GM12878 (cell line): ENCODE measurements around the gene SYMPK. TPM values are rescaled to one million over a fixed set of nuclear protein-coding genes. Genes with fewer than 3 reads are reported as not detected.
A peak's percentile ranks its signal among the peaks of the same experiment; 100 is the strongest.

Experiments
- EED ChIP-seq: sonication (generic); IDR thresholded peaks from 2 replicates; pipeline ENCODE4 v1.6.1; 2016; ENCODE audit warnings: antibody characterized with exemption, low read depth
- EP300 ChIP-seq, 2 experiments: fragments of 150-350 bp in 1 of 2; IDR thresholded peaks; 2 replicates each; pipeline ENCODE4 v1.6.1; 2011 to 2012; ENCODE audit warnings: low read depth in 2 of 2, low read length in 2 of 2, borderline replicate concordance in 1 of 2, improper control_type of control experiment in 1 of 2, inconsistent platforms in 1 of 2; ENCODE audit not compliant: control insufficient read depth in 1 of 2
- HDAC2 ChIP-seq: fragments of 200-600 bp; sonication (generic); IDR thresholded peaks from 2 replicates; pipeline ENCODE4 v1.6.1; 2017
- MEF2B ChIP-seq: fragments of 450-650 bp; IDR thresholded peaks from 2 replicates; pipeline ENCODE4 v1.6.1; 2018; ENCODE audit warnings: mild to moderate bottlenecking, moderate library complexity; ENCODE audit not compliant: partially characterized antibody, poor library complexity, severe bottlenecking
- MXI1 ChIP-seq: fragments of 150-350 bp; IDR thresholded peaks from 2 replicates; pipeline ENCODE4 v1.6.1; 2011; ENCODE audit warnings: low read depth, mild to moderate bottlenecking, inconsistent platforms, low read length, improper control_type of control experiment
- RAD51 ChIP-seq: fragments of 450-650 bp; IDR thresholded peaks from 2 replicates; pipeline ENCODE4 v1.6.1; 2016; ENCODE audit warnings: moderate library complexity, mild to moderate bottlenecking, inconsistent platforms
- TBL1XR1 ChIP-seq: IDR thresholded peaks from 2 replicates; pipeline ENCODE4 v1.6.1; 2012; ENCODE audit warnings: low read depth, low read length, improper control_type of control experiment
- TCF3 ChIP-seq: IDR thresholded peaks from 2 replicates; pipeline ENCODE4 v1.6.1; 2012; ENCODE audit warnings: low read depth, mild to moderate bottlenecking, low read length, borderline replicate concordance; ENCODE audit not compliant: insufficient read depth
- ZNF24 ChIP-seq: fragments of 450-650 bp; IDR thresholded peaks from 2 replicates; pipeline ENCODE4 v1.6.1; 2017; ENCODE audit warnings: antibody characterized with exemption, mild to moderate bottlenecking
- ZNF274 ChIP-seq: IDR thresholded peaks from one replicate; pipeline ENCODE4 v1.8.0; 2011; ENCODE audit not compliant: insufficient read length, insufficient read depth
- ZNF384 ChIP-seq: IDR thresholded peaks from 2 replicates; pipeline ENCODE4 v1.6.1; 2012; ENCODE audit warnings: low read depth, mild to moderate bottlenecking, low read length, improper control_type of control experiment, borderline replicate concordance
- ZNF622 ChIP-seq: fragments of 450-650 bp; IDR thresholded peaks from 2 replicates; pipeline ENCODE4 v1.6.1; 2017; ENCODE audit warnings: mild to moderate bottlenecking, inconsistent platforms
- polyA plus RNA-seq, 11 experiments: library from polyadenylated mRNA; depleted of rRNA in 4 of 11; unstranded in 6 of 11; stranded (reverse) in 5 of 11; fragments of >200 nt; fragmentation: Nextera tagmentation in 4 of 11; fragmentation: Illumina TruSeq in 1 of 11; extraction: Ambion mirVana in 4 of 11; extraction: Trizol in 1 of 11; gene quantifications; 1 replicate in 1 of 11; 2 replicates in 10 of 11; pipeline versions ENCODE4 v1.2.1 to v1.2.3, GENCODE V29; 2011 to 2016; ENCODE audit warnings: inconsistent platforms in 2 of 11, missing spikeins in 2 of 11, low read depth in 1 of 11
- total RNA-seq, 4 experiments: library from RNA; depleted of rRNA in 3 of 4; stranded (reverse); fragments of >200 nt in 3 of 4; fragmentation: Illumina TruSeq in 1 of 4; extraction: Trizol in 1 of 4; gene quantifications; 2 replicates each; pipeline versions ENCODE4 v1.2.1 to v1.2.3, GENCODE V29; 2013 to 2021
- TF ChIP-seq, protein P1 (sequence below): fragments of 450-650 bp; IDR thresholded peaks from 2 replicates; pipeline ENCODE4 v1.6.1; 2018; ENCODE audit warnings: mild to moderate bottlenecking, low read depth, moderate library complexity; ENCODE audit not compliant: partially characterized antibody
- TF ChIP-seq, protein P2 (sequence below): IDR thresholded peaks from 2 replicates; pipeline ENCODE4 v1.6.1; 2012; ENCODE audit warnings: low read length, inconsistent platforms
- TF ChIP-seq, protein P3 (sequence below): IDR thresholded peaks from 2 replicates; pipeline ENCODE4 v1.6.1; 2012; ENCODE audit warnings: low read depth, low read length, improper control_type of control experiment
- TF ChIP-seq, protein P4 (sequence below): fragments of 450-650 bp; IDR thresholded peaks from 2 replicates; pipeline ENCODE4 v1.6.1; 2018; ENCODE audit warnings: borderline replicate concordance, mild to moderate bottlenecking; ENCODE audit not compliant: partially characterized antibody

Gene SYMPK
- total and polyA plus RNA-seq, 10 of the 15 experiments (the other 5 are each of a cell fraction or from before 2014, with no cell fraction given), result 0.49 to 109 (median 42.5) TPM

DNA sequence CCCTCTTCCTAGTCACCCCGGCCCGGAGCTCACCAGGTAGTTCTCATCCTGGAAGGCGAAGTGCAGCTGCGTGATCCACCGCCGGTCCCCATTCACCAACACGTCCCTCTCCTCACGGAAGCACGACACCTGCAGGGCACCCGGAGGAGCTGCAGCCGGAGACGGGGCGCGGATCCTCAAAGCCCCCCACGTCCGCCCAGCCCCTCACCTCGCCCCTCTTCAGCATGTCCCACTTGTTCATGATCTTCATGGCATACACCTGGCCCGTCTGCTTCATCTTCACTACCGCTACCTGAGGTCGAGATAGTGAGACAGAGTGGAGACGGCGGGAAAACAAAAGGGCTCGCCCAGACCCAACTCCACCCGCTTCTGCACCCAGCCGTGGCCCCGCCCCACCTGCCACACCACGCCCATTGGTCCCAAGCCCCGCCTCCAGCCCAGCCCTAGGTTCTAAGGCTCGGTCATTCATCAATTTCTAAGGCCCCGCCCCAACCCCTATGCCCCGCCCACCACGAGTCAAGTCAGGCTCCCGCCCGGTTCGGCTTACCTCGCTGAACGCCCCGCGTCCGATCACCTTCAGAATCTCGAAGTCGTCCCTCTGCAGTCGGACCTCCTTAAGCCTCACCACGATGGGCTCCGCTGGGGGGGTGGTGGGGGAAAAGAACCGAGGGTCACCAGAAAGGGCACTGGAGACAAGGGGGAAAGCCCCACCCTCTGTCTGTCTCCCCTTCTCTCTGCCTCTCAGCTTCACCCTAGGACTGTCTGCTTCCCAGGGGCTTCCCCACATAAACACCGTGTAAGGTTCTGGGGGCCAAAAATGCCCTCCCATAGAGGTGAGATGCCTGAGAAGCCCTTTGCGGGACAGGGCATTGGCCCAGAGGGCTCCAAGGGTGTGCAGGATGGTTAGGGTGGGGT, 83.5 kb downstream of the SYMPK start (continued):
- TF ChIP-seq, protein P1, sequence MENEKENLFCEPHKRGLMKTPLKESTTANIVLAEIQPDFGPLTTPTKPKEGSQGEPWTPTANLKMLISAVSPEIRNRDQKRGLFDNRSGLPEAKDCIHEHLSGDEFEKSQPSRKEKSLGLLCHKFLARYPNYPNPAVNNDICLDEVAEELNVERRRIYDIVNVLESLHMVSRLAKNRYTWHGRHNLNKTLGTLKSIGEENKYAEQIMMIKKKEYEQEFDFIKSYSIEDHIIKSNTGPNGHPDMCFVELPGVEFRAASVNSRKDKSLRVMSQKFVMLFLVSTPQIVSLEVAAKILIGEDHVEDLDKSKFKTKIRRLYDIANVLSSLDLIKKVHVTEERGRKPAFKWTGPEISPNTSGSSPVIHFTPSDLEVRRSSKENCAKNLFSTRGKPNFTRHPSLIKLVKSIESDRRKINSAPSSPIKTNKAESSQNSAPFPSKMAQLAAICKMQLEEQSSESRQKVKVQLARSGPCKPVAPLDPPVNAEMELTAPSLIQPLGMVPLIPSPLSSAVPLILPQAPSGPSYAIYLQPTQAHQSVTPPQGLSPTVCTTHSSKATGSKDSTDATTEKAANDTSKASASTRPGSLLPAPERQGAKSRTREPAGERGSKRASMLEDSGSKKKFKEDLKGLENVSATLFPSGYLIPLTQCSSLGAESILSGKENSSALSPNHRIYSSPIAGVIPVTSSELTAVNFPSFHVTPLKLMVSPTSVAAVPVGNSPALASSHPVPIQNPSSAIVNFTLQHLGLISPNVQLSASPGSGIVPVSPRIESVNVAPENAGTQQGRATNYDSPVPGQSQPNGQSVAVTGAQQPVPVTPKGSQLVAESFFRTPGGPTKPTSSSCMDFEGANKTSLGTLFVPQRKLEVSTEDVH, result peak; percentile 85
- no peak for TF ChIP-seq MXI1
- TF ChIP-seq, protein P2, sequence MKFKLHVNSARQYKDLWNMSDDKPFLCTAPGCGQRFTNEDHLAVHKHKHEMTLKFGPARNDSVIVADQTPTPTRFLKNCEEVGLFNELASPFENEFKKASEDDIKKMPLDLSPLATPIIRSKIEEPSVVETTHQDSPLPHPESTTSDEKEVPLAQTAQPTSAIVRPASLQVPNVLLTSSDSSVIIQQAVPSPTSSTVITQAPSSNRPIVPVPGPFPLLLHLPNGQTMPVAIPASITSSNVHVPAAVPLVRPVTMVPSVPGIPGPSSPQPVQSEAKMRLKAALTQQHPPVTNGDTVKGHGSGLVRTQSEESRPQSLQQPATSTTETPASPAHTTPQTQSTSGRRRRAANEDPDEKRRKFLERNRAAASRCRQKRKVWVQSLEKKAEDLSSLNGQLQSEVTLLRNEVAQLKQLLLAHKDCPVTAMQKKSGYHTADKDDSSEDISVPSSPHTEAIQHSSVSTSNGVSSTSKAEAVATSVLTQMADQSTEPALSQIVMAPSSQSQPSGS, result no peak
- 0 out of 2 replicates have a peak, but pooled peaks have one; percentile 20 for TF ChIP-seq TCF3
- TF ChIP-seq EED, result no peak
- TF ChIP-seq ZNF384, result no peak
- TF ChIP-seq, protein P3, sequence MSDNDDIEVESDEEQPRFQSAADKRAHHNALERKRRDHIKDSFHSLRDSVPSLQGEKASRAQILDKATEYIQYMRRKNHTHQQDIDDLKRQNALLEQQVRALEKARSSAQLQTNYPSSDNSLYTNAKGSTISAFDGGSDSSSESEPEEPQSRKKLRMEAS, result no peak
- TF ChIP-seq ZNF274, result no peak
- TF ChIP-seq EP300 (IDR thresholded peaks at IDR 0.05; ENCODE audit: borderline replicate concordance in 1 of 2, control insufficient read depth in 1 of 2, low read depth in 2 of 2, low read length in 2 of 2), result no peak
- TF ChIP-seq RAD51, result no peak
- TF ChIP-seq, protein P4, sequence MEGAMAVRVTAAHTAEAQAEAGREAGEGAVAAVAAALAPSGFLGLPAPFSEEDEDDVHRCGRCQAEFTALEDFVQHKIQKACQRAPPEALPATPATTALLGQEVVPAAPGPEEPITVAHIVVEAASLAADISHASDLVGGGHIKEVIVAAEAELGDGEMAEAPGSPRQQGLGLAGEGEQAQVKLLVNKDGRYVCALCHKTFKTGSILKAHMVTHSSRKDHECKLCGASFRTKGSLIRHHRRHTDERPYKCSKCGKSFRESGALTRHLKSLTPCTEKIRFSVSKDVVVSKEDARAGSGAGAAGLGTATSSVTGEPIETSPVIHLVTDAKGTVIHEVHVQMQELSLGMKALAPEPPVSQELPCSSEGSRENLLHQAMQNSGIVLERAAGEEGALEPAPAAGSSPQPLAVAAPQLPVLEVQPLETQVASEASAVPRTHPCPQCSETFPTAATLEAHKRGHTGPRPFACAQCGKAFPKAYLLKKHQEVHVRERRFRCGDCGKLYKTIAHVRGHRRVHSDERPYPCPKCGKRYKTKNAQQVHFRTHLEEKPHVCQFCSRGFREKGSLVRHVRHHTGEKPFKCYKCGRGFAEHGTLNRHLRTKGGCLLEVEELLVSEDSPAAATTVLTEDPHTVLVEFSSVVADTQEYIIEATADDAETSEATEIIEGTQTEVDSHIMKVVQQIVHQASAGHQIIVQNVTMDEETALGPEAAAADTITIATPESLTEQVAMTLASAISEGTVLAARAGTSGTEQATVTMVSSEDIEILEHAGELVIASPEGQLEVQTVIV, result no peak
- TF ChIP-seq MEF2B, result no peak
- no peak for TF ChIP-seq ZNF622
- no peak for TF ChIP-seq ZNF24
- no peak for TF ChIP-seq TBL1XR1
- TF ChIP-seq HDAC2, result no peak
